Measurements from ENCODE around the gene SRI.

DNA sequence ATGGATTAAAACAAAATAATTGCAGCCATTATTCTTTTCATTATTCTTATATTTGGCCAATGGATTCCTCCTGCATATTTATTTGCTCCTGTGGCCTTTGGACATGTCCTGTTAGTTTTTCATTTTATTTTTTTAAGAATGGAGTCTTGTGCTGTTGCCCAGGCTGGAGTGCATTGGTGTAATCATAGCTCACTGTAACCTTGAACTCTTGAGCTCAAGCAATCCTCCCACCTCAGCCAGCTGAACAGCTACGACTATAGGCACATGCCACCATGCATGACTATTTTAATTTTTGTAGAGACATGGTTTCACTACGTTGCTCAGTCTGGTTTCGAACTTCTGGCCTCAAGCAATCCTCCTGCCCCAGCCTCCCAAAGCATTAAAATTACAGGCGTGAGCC, 42.7 kb upstream of the SRI start:
- TF ChIP-seq, protein P1, sequence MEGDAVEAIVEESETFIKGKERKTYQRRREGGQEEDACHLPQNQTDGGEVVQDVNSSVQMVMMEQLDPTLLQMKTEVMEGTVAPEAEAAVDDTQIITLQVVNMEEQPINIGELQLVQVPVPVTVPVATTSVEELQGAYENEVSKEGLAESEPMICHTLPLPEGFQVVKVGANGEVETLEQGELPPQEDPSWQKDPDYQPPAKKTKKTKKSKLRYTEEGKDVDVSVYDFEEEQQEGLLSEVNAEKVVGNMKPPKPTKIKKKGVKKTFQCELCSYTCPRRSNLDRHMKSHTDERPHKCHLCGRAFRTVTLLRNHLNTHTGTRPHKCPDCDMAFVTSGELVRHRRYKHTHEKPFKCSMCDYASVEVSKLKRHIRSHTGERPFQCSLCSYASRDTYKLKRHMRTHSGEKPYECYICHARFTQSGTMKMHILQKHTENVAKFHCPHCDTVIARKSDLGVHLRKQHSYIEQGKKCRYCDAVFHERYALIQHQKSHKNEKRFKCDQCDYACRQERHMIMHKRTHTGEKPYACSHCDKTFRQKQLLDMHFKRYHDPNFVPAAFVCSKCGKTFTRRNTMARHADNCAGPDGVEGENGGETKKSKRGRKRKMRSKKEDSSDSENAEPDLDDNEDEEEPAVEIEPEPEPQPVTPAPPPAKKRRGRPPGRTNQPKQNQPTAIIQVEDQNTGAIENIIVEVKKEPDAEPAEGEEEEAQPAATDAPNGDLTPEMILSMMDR (IDR thresholded peaks at IDR 0.05): no peak
- no peak for TF ChIP-seq POLR2A (IDR thresholded peaks at IDR 0.05; ENCODE audit: low read depth)

Measured in esophagus muscularis mucosa (tissue), 3 donors.